ENCODE measurements around the gene PRR19. TPM values are rescaled to one million over a fixed set of nuclear protein-coding genes. Genes with fewer than 3 reads are reported as not detected.

Gene PRR19
- total RNA-seq, 1 donor from 2014 or later: 1.7 TPM

DNA sequence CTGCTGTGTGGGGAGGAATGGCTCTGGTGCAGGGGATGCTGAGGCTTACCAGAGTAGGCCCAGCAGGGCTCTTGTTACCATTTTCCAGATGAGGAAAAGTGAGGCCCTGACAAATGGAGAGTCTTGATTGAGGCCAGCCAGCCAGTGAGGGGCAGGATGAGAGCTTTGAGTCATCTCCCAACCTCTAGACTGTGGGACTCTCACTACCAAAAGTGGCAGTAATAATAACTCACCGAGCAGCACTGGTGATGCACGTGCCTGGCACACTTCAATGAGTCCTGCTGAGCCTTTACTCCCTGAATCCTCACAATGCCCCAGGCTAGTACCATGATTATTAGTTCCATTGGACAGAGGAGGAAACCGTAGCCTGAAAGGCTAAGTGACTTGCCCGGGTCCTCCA is 25.1 kb upstream of the PRR19 start:
- no peak for DNase-seq (ENCODE audit: low spot score)
- H3K9me3 Mint-ChIP-seq (ENCODE audit: low read depth): no peaks in the 10 kb centered on the region
- H3K36me3 Mint-ChIP-seq (ENCODE audit: low read depth): peaks cover 15% of the 10 kb centered on the region
- H3K27me3 Mint-ChIP-seq (ENCODE audit: low read depth): no peaks in the 10 kb centered on the region
- TF ChIP-seq, protein P1, sequence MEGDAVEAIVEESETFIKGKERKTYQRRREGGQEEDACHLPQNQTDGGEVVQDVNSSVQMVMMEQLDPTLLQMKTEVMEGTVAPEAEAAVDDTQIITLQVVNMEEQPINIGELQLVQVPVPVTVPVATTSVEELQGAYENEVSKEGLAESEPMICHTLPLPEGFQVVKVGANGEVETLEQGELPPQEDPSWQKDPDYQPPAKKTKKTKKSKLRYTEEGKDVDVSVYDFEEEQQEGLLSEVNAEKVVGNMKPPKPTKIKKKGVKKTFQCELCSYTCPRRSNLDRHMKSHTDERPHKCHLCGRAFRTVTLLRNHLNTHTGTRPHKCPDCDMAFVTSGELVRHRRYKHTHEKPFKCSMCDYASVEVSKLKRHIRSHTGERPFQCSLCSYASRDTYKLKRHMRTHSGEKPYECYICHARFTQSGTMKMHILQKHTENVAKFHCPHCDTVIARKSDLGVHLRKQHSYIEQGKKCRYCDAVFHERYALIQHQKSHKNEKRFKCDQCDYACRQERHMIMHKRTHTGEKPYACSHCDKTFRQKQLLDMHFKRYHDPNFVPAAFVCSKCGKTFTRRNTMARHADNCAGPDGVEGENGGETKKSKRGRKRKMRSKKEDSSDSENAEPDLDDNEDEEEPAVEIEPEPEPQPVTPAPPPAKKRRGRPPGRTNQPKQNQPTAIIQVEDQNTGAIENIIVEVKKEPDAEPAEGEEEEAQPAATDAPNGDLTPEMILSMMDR (IDR thresholded peaks at IDR 0.05): no peak
- peak overlapping the region; percentile 94 for H3K27ac Mint-ChIP-seq (ENCODE audit: unreplicated experiment)
- H3K4me1 Mint-ChIP-seq (ENCODE audit: low read depth): peaks cover 50% of the 10 kb centered on the region
- no peak overlapping the region for H3K4me3 Mint-ChIP-seq (ENCODE audit: unreplicated experiment)

DNA sequence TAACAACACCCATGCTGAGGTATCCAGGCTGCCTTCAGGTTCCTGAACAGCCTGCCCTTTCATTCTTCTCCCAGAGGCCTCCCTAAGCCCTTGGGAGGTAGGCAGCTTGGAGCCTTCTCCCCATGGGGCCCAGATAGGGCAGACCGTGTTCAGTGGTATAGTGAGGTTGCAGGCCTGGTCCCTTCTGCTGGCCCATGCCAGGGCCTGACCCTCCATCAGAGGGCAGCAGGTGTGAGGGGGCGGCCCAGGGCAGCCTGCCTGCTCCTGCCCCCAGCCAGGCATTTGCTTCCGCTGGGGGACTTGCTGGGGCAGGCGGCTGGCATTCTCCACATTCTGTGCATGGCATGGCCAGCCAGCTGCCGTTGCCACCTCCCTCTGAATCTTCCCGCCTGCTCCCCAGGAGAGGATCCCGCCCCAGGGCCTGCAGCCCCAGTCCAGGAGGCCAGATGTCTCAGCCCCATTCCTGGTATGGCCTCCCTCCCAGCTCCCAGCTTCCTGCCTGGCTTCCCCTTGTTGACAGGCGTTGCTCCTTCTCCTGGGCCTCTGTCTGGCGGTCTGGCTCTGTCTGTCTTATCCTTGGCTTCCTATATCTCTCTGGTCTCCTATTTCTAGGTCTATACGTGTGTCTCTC is 24.0 kb upstream of the PRR19 start:
- peak overlapping the region; percentile 94 for H3K27ac Mint-ChIP-seq (ENCODE audit: unreplicated experiment)
- H3K4me3 Mint-ChIP-seq (ENCODE audit: unreplicated experiment): peak overlapping the region; percentile 51
- peaks cover 50% of the 10 kb centered on the region for H3K4me1 Mint-ChIP-seq (ENCODE audit: low read depth)
- peak; percentile 96 for DNase-seq (ENCODE audit: low spot score)
- TF ChIP-seq, protein P1 (IDR thresholded peaks at IDR 0.05): peak; percentile 14
- H3K27me3 Mint-ChIP-seq (ENCODE audit: low read depth): no peaks in the 10 kb centered on the region
- H3K9me3 Mint-ChIP-seq (ENCODE audit: low read depth): no peaks in the 10 kb centered on the region
- peaks cover 15% of the 10 kb centered on the region for H3K36me3 Mint-ChIP-seq (ENCODE audit: low read depth)

DNA sequence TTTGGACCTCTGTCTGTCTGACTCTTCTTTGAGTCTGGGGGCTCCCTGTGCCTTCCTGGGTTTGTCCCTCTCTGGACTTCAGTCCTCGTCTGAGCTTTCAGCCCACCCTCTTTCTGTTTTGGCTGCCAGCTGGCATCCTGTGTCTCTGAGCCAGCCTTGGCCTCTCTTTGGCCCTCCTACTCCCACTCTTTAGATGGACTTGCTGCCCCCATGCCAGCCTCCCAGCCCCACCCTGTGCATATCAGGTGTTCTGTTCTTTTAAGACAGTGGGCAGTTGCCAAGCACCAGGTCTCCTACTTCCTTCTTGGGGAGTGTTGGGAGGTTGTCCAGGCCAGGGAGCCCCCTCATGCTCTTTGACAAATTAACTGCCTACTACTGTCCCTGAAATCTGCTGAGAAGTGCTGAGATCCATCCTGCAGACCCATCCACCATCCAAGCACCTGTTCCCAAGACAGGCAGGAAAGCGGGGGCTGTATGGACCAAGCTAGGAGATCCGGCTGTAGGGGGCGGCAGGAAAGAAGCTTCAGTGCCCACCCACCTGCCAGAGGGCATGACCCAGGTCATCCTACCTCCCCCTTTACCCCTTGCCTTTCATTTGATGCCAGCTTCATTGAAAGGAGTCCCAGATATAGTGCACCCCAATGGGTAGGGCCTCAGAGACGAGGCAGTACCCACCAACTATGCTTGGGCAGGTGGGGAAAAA is 23.3 kb upstream of the PRR19 start:
- no peaks in the 10 kb centered on the region for H3K27me3 Mint-ChIP-seq (ENCODE audit: low read depth)
- no peak for DNase-seq (ENCODE audit: low spot score)
- no peaks in the 10 kb centered on the region for H3K9me3 Mint-ChIP-seq (ENCODE audit: low read depth)
- TF ChIP-seq, protein P1 (IDR thresholded peaks at IDR 0.05): no peak
- peak overlapping the region; percentile 94 for H3K27ac Mint-ChIP-seq (ENCODE audit: unreplicated experiment)
- peak overlapping the region; percentile 51 for H3K4me3 Mint-ChIP-seq (ENCODE audit: unreplicated experiment)
- H3K36me3 Mint-ChIP-seq (ENCODE audit: low read depth): peaks cover 11% of the 10 kb centered on the region
- peaks cover 50% of the 10 kb centered on the region for H3K4me1 Mint-ChIP-seq (ENCODE audit: low read depth)

DNA sequence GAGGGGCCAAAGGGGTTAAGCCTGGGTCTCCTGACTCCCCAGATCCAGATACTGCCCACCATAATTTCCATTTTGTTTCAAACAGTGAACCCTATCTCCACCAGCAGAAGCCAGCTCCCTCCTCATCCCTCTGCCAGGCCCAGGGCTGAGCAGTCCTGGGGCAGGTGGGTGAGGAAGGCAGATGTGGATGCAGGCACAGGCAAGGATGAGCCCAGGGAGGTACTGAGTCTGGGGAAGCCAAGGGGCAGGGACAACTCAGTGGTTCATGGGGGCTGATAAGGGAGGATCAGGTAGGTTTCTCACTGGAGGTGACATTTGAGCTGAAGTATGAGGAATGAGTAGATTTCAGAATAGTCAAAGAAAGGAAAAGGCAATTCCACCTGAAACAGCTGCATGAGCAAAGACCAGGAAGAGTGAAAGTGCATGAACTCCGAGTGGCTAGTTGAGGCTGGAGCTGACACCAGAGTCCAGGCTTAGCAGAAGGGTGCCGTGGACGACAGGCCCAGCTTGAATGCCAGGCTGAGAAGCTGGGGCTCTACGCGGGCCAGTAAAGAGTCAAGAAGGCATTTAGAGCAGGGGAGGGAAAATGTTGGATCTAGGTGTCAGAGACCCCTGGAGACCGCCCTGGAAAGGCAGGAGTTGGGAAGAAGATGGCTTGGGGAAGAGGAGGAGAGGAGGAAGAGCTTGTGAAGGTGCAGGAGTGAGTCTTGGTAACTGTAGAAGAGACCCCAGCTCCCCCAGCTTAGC is 22.6 kb upstream of the PRR19 start:
- peak overlapping the region; percentile 79 for H3K4me3 Mint-ChIP-seq (ENCODE audit: unreplicated experiment)
- peaks cover 10% of the 10 kb centered on the region for H3K36me3 Mint-ChIP-seq (ENCODE audit: low read depth)
- DNase-seq (ENCODE audit: low spot score): no peak
- no peaks in the 10 kb centered on the region for H3K27me3 Mint-ChIP-seq (ENCODE audit: low read depth)
- no peaks in the 10 kb centered on the region for H3K9me3 Mint-ChIP-seq (ENCODE audit: low read depth)
- H3K4me1 Mint-ChIP-seq (ENCODE audit: low read depth): peaks cover 50% of the 10 kb centered on the region
- H3K27ac Mint-ChIP-seq (ENCODE audit: unreplicated experiment): peak overlapping the region; percentile 94
- TF ChIP-seq, protein P1 (IDR thresholded peaks at IDR 0.05): no peak
